HepG2 (cell line): ENCODE data around the gene RHBG. TPM values are rescaled to one million over a fixed set of nuclear protein-coding genes. Genes with fewer than 3 reads are reported as not detected.

Experiments used
- E2F5 ChIP-seq: sonication (generic); formaldehyde crosslinking; conservative IDR thresholded peaks from 2 replicates; pipeline ENCODE4 v1.4.0; 2020; ENCODE audit warnings: missing genetic modification reagents
- EED ChIP-seq: sonication (generic); formaldehyde crosslinking; IDR thresholded peaks from 2 replicates; pipeline ENCODE4 v1.5.0; 2020; ENCODE audit warnings: mild to moderate bottlenecking, missing genetic modification reagents
- ERF ChIP-seq: IDR thresholded peaks from 2 replicates; pipeline ENCODE4 v1.6.1; 2018; ENCODE audit warnings: missing biosample characterization, missing genetic modification reagents
- FOSL1 ChIP-seq: sonication (generic); formaldehyde crosslinking; IDR thresholded peaks from 2 replicates; pipeline ENCODE4 v1.9.0; 2021; ENCODE audit warnings: missing genetic modification reagents, borderline replicate concordance
- KAT8 ChIP-seq: IDR thresholded peaks from 2 replicates; pipeline ENCODE4 v1.6.1; 2016; ENCODE audit warnings: missing genetic modification reagents, missing compliant biosample characterization
- MTA3 ChIP-seq: sonication (generic); formaldehyde crosslinking; IDR thresholded peaks from 2 replicates; pipeline ENCODE4 v1.4.0; 2020; ENCODE audit warnings: missing genetic modification reagents
- PATZ1 ChIP-seq: sonication (generic); formaldehyde crosslinking; IDR thresholded peaks from 2 replicates; pipeline ENCODE4 v1.4.0; 2020; ENCODE audit warnings: missing genetic modification reagents
- SMC3 ChIP-seq: IDR thresholded peaks from 2 replicates; pipeline ENCODE4 v1.6.1; 2011; ENCODE audit warnings: low read length, improper control_type of control experiment
- TAF1 ChIP-seq: sonication (generic); formaldehyde crosslinking; IDR thresholded peaks from 2 replicates; pipeline ENCODE4 v1.4.0; 2020; ENCODE audit warnings: missing genetic modification reagents
- TEF ChIP-seq: sonication (generic); formaldehyde crosslinking; IDR thresholded peaks from 2 replicates; pipeline ENCODE4 v1.5.0; 2020; ENCODE audit warnings: missing genetic modification reagents
- TFAP4 ChIP-seq: sonication (generic); IDR thresholded peaks from 2 replicates; pipeline ENCODE4 v1.6.1; 2016; ENCODE audit warnings: low read depth, borderline replicate concordance
- TP53 ChIP-seq: sonication (generic); formaldehyde crosslinking; conservative IDR thresholded peaks from 2 replicates; pipeline ENCODE4 v1.4.0; 2020; ENCODE audit warnings: missing genetic modification reagents
- ZFY ChIP-seq: sonication (generic); formaldehyde crosslinking; IDR thresholded peaks from 2 replicates; pipeline ENCODE4 v1.4.0; 2020; ENCODE audit warnings: missing genetic modification reagents
- ZNF136 ChIP-seq: sonication (generic); formaldehyde crosslinking; IDR thresholded peaks from 2 replicates; pipeline ENCODE4 v1.8.1; 2022; ENCODE audit warnings: low read depth, mild to moderate bottlenecking, moderate library complexity, missing genetic modification reagents
- ZNF180 ChIP-seq: sonication (generic); formaldehyde crosslinking; IDR thresholded peaks from 2 replicates; pipeline ENCODE4 v1.4.0; 2020; ENCODE audit warnings: low read depth, missing genetic modification reagents, borderline replicate concordance
- ZNF34 ChIP-seq: sonication (generic); formaldehyde crosslinking; IDR thresholded peaks from 2 replicates; pipeline ENCODE4 v1.4.0; 2020; ENCODE audit warnings: mild to moderate bottlenecking, missing genetic modification reagents, borderline replicate concordance
- ZNF547 ChIP-seq: sonication (generic); formaldehyde crosslinking; IDR thresholded peaks from 2 replicates; pipeline ENCODE4 v1.5.1; 2020; ENCODE audit warnings: mild to moderate bottlenecking, missing genetic modification reagents
- ZNF569 ChIP-seq: sonication (generic); formaldehyde crosslinking; IDR thresholded peaks from 2 replicates; pipeline ENCODE4 v1.5.0; 2020; ENCODE audit warnings: mild to moderate bottlenecking, missing genetic modification reagents, moderate library complexity, borderline replicate concordance
- ZNF576 ChIP-seq: sonication (generic); formaldehyde crosslinking; IDR thresholded peaks from 2 replicates; pipeline ENCODE4 v1.4.0; 2020; ENCODE audit warnings: mild to moderate bottlenecking, missing genetic modification reagents
- ZNF577 ChIP-seq: sonication (generic); formaldehyde crosslinking; IDR thresholded peaks from 2 replicates; pipeline ENCODE4 v1.4.0; 2020; ENCODE audit warnings: mild to moderate bottlenecking, low read depth, missing genetic modification reagents, borderline replicate concordance
- ZNF687 ChIP-seq: sonication (generic); formaldehyde crosslinking; IDR thresholded peaks from 2 replicates; pipeline ENCODE4 v1.5.1; 2020; ENCODE audit warnings: mild to moderate bottlenecking, missing genetic modification reagents, moderate library complexity
- ZNF7 ChIP-seq: IDR thresholded peaks from 2 replicates; pipeline ENCODE4 v1.6.1; 2016; ENCODE audit warnings: missing biosample characterization, missing genetic modification reagents
- polyA plus RNA-seq, 8 experiments: library from polyadenylated mRNA; depleted of rRNA in 3 of 8; stranded (reverse) in 7 of 8; unstranded in 1 of 8; fragments of >200 nt; fragmentation: Illumina TruSeq in 4 of 8; extraction: Trizol in 4 of 8; gene quantifications; 2 replicates each; pipeline versions ENCODE4 v1.2.1 to v1.2.3, GENCODE V29; 2011 to 2016; ENCODE audit warnings: low read depth in 4 of 8, missing spikeins in 1 of 8, mixed read lengths in 1 of 8; ENCODE audit not compliant: insufficient read depth in 1 of 8
- total RNA-seq, 5 experiments: library from RNA; depleted of rRNA; stranded (reverse); fragments of >200 nt; fragmentation: Illumina TruSeq; extraction: Trizol; gene quantifications; 2 replicates each; pipeline ENCODE4 v1.2.3, GENCODE V29; 2016; ENCODE audit warnings: low read depth in 1 of 5

The RHBG gene
- total and polyA plus RNA-seq, 2 of the 13 experiments (the other 11 are each of a cell fraction or from before 2014, with no cell fraction given): 61.8 to 73.5 TPM

GRCh38 chr1:156383023-156383422, 14.0 kb downstream of the RHBG start (continued):
- no peak for TF ChIP-seq ZNF577
- no peak for TF ChIP-seq ZFY
- TF ChIP-seq TP53 (CRISPR knock-in tag): no peak
- no peak for TF ChIP-seq ZNF547
- TF ChIP-seq ZNF576 (CRISPR knock-in tag): no peak
- peak; percentile 70 for TF ChIP-seq ZNF687 (CRISPR knock-in tag)
- TF ChIP-seq ERF (CRISPR knock-in tag): 0 out of 2 replicates have a peak, but pooled peaks have one; percentile 34
- TF ChIP-seq KAT8 (CRISPR knock-in tag): no peak
- TF ChIP-seq ZNF34 (CRISPR knock-in tag): no peak
- no peak for TF ChIP-seq TFAP4
- peak; percentile 47; the same call in 1 of the 2 replicates for TF ChIP-seq SMC3
- no peak for TF ChIP-seq ZNF569 (CRISPR knock-in tag)
- no peak for TF ChIP-seq FOSL1
- no peak for TF ChIP-seq ZNF180
- no peak for TF ChIP-seq E2F5 (CRISPR knock-in tag)
- TF ChIP-seq ZNF7: no peak
- peak; percentile 36; the same call in 1 of the 2 replicates for TF ChIP-seq PATZ1 (CRISPR knock-in tag)
- TF ChIP-seq TEF (CRISPR knock-in tag): no peak
- 0 out of 2 replicates have a peak, but pooled peaks have one; percentile 28 for TF ChIP-seq EED (CRISPR knock-in tag)
- no peak for TF ChIP-seq ZNF136 (CRISPR knock-in tag)
- no peak for TF ChIP-seq MTA3
- TF ChIP-seq TAF1: no peak
